ENCODE measurements around the gene SEMA5B. TPM values are rescaled to one million over a fixed set of nuclear protein-coding genes. Genes with fewer than 3 reads are reported as not detected.

Gene SEMA5B
- total RNA-seq, 1 experiment from 2014 or later, result not detected

GRCh38 chr3:122927726-122928125 is 99.8 kb downstream of the SEMA5B start:
- no peaks in the 10 kb centered on the region for H3K9me2 ChIP-seq (ENCODE audit: insufficient read depth)
- H3K4me1 ChIP-seq (replicated peaks; ENCODE audit: insufficient read depth), result peaks cover 20% of the 10 kb centered on the region
- H3K4me2 ChIP-seq, result no peak overlapping the region
- no peaks in the 10 kb centered on the region for H3K79me2 ChIP-seq (ENCODE audit: low read depth)
- no peaks in the 10 kb centered on the region for H3K36me3 ChIP-seq (ENCODE audit: low read depth)
- TF ChIP-seq CTCF (conservative IDR thresholded peaks at IDR 0.05), result no peak
- TF ChIP-seq EZH2 (IDR thresholded peaks at IDR 0.05; ENCODE audit: low read depth), result no peak
- no peak overlapping the region for H3K27ac ChIP-seq
- no TSS peak for BruUV-seq (replicated peaks)
- DNase-seq, result no peak
- no peaks in the 10 kb centered on the region for H3K9me3 ChIP-seq (ENCODE audit: insufficient read depth, low read depth)
- 0 out of 2 replicates have a peak, but pooled peaks cover 3% of the 10 kb centered on the region for H3K27me3 ChIP-seq (ENCODE audit: insufficient read depth, low read depth)
- H3K4me3 ChIP-seq, result no peak overlapping the region
- POLR2A ChIA-PET (ENCODE audit: unreplicated experiment), result no interaction called here
- CTCF ChIA-PET, result no interaction called here
- H2AFZ ChIP-seq, result no peak overlapping the region
- intact Hi-C loops (cut with micrococcal nuclease; ENCODE audit: unreplicated experiment), result no loop called here
- peaks cover 16% of the 10 kb centered on the region; the same call in 1 of the 2 replicates for H3F3A ChIP-seq (ENCODE audit: insufficient read depth, low read depth)
- H4K20me1 ChIP-seq (ENCODE audit: insufficient read depth), result no peaks in the 10 kb centered on the region

- H2AFZ ChIP-seq, result no peak overlapping the region
- H3F3A ChIP-seq (ENCODE audit: insufficient read depth, low read depth), result peaks cover 9% of the 10 kb centered on the region; the same call in 1 of the 2 replicates
- POLR2A ChIA-PET (ENCODE audit: unreplicated experiment), result no interaction called here
- H3K27ac ChIP-seq, result no peak overlapping the region
- no peaks in the 10 kb centered on the region for H3K9me3 ChIP-seq (ENCODE audit: insufficient read depth, low read depth)
- H3K4me2 ChIP-seq, result no peak overlapping the region
- DNase-seq, result no peak
- H3K27me3 ChIP-seq (ENCODE audit: insufficient read depth, low read depth), result 0 out of 2 replicates have a peak, but pooled peaks cover 6% of the 10 kb centered on the region
- H3K36me3 ChIP-seq (ENCODE audit: low read depth), result no peaks in the 10 kb centered on the region
- TF ChIP-seq CTCF (conservative IDR thresholded peaks at IDR 0.05), result no peak
- TF ChIP-seq EZH2 (IDR thresholded peaks at IDR 0.05; ENCODE audit: low read depth), result no peak
- CTCF ChIA-PET, result interaction anchor here (0.5 to 0.6 kb wide), 2 partner anchors 19 to 544 kb away, joined by 3 to 6 read pairs; partner anchors contain the start of gene MIX23
- H3K4me1 ChIP-seq (replicated peaks; ENCODE audit: insufficient read depth), result peaks cover 11% of the 10 kb centered on the region
- BruUV-seq (replicated peaks), result no TSS peak
- H3K4me3 ChIP-seq, result no peak overlapping the region
- no peaks in the 10 kb centered on the region for H3K79me2 ChIP-seq (ENCODE audit: low read depth)
- intact Hi-C loops (cut with micrococcal nuclease; ENCODE audit: unreplicated experiment), result no loop called here
- H3K9me2 ChIP-seq (ENCODE audit: insufficient read depth), result no peaks in the 10 kb centered on the region
- H4K20me1 ChIP-seq (ENCODE audit: insufficient read depth), result no peaks in the 10 kb centered on the region
These were observed 100.8 kb downstream of the SEMA5B start for GRCh38 chr3:122926811-122927210.

GRCh38 chr3:122926322-122926721 is 101.2 kb downstream of the SEMA5B start:
- Histone ChIP-seq H3K27me3 (ENCODE audit: insufficient read depth, low read depth) (0 out of 2 replicates have a peak, but pooled peaks cover 6% of the 10 kb centered on the region), H3K4me2 (no peak overlapping the region), H2AFZ (no peak overlapping the region), H4K20me1 (ENCODE audit: insufficient read depth) (no peaks in the 10 kb centered on the region), H3K9me2 (ENCODE audit: insufficient read depth) (no peaks in the 10 kb centered on the region), H3F3A (ENCODE audit: insufficient read depth, low read depth) (peaks cover 4% of the 10 kb centered on the region; the same call in 1 of the 2 replicates), H3K4me3 (no peak overlapping the region), H3K4me1 (replicated peaks; ENCODE audit: insufficient read depth) (peaks cover 6% of the 10 kb centered on the region), H3K79me2 (ENCODE audit: low read depth) (no peaks in the 10 kb centered on the region), H3K27ac (no peak overlapping the region), H3K9me3 (ENCODE audit: insufficient read depth, low read depth) (no peaks in the 10 kb centered on the region), H3K36me3 (ENCODE audit: low read depth) (no peaks in the 10 kb centered on the region)
- DNase-seq, result no peak
- intact Hi-C loops (cut with micrococcal nuclease; ENCODE audit: unreplicated experiment), result no loop called here
- no TSS peak for BruUV-seq (replicated peaks)
- no peak for TF ChIP-seq EZH2 (IDR thresholded peaks at IDR 0.05; ENCODE audit: low read depth)
- no peak for TF ChIP-seq CTCF (conservative IDR thresholded peaks at IDR 0.05)
- POLR2A ChIA-PET (ENCODE audit: unreplicated experiment), result no interaction called here
- CTCF ChIA-PET, result interaction anchor here (0.5 to 0.6 kb wide), 2 partner anchors 19 to 543 kb away, joined by 3 to 6 read pairs; partner anchors contain the start of gene MIX23

Measured in PC-9 (cell line).